NCI-H2029 treated with DMSO at 0.1 percent for 48 hours (cell line): ENCODE measurements around the gene ATG16L2.
"Not testable (repeated sequence)": the region's sequence is repeated elsewhere in the genome, so short reads cannot be mapped to it uniquely, and the experiment has no call there.

Source experiments
- DNase-seq: peaks from one replicate; lab custom pipeline; 2025; lab: John Stamatoyannopoulos, UW

The ATG16L2 gene

DNA sequence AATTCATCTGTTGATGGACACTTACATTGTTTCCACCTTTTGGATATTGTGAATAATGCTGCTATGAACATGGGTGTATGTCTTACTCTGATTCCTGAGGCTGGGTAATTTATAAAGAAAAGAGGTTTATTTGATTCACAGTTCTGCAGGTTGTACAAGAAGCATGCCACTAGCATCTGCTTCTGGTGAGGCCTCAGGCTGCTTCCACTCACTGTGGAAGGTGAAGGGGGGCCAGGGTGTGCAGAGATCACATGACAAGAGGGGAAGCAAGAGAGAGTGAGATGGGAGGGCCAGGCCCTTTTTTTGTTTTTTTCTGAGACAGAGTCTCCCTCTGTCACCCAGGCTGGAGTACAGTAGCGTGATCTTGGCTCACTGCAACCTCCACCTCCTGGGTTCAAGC is 7.8 kb upstream of the ATG16L2 start:
- DNase-seq: not testable (repeated sequence)

DNA sequence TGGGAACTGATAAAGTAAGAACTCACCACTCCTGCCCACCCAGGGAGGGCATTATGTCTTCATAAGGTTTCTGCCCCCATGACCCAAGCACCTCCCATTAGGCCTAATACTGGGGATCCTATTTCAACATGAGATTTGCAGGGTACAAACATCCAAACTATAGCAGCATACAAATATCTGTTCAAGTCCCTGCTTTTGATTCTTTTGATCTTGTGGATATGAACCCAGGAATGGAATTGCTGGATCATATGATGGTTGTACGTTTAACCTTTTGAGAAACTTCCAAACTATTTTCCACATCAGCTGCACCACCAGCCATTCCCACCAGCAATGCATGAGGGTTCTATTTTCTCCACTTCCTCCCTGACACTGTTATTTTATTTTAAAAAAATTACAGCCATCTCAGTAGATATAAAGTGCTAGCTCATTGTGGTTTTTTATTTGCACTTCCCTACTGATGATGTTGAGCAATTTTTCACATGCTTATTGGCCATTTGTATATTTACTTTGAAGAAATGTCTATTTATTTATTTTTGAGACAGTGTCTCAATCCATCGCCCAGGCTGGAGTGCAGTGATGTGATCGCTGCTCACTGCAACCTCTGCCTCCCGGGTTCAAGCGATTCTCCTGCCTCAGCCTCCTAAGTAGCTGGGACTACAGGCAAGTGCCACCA is 7.1 kb upstream of the ATG16L2 start:
- no peak for DNase-seq

DNA sequence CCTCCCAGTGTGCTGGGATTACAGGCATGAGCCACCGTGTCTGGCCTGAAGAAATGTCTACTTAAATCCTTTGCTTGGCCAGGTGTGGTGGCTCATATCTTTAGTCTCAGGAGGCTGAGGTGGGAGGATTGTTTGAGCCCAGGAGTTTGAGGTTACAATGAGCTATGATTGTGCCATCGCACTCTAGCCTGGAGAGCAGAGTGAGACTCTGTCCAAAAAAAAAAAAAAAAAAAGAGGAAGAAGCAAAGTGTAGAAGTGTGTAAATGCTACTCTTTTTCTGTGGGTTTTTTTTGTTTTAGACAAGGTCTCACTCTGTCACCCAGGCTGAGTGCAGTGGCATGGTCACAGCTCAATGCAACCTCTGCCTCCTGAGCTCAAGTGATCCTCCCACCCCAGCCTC is 6.4 kb upstream of the ATG16L2 start:
- no peak for DNase-seq

DNA sequence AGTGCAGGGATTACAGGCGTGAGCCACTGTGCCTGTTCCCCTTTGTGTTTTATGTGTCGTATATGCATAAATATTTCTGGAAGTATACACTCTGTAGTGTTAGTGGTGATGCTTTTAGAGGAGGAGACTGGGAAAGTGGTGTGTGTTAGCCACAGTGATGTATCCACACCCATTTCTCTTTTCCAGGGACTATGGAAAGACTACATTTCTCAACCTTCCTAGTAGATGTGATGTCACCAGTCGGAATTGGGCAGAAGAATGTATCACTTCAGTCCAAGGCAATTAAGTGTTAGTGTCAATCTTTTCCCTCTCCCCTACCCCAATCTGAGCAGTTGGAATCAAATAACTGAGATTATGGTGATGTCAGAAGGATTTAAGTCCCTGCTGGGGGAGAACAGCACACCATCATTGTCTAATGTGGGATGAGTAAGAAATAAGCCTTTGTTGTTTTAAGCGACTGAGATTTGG is 5.8 kb upstream of the ATG16L2 start:
- no peak for DNase-seq

DNA sequence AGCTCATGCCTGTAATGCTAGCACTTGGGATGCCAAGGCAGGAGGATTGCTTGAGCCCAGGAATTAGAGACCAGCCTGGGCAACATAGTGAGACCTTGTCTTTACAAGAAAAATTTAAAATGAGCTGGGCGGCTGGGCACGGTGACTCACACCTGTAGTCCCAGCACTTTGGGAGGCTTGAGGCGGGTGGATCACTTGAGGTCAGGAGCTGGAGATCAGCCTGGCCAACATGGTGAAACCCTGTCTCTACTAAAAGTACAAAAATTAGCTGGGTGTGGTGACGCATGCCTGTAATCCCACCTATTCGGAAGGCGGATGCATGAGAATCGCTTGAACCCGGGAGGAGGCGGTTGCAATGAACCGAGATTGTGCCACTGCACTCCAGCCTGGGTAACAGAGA is 2.5 kb upstream of the ATG16L2 start:
- DNase-seq: not testable (repeated sequence)

DNA sequence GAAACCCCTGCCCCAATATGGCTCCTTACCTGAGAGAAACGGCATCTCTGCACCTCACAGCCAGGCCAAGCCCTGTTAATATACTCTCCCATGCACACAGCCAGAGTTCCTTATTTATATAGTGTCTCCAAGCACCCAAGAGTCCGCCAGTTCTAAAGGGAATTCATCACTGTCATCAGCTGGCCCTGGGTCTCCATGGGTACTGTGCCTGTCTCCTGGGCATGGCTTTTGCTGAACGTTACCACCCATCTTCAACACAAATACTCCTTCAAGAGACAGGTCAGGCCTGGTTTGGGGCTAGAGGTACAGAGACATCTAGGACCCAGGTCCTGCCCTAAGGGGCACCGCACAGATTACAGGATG is 1.6 kb upstream of the ATG16L2 start:
- peak; percentile 31 for DNase-seq

DNA sequence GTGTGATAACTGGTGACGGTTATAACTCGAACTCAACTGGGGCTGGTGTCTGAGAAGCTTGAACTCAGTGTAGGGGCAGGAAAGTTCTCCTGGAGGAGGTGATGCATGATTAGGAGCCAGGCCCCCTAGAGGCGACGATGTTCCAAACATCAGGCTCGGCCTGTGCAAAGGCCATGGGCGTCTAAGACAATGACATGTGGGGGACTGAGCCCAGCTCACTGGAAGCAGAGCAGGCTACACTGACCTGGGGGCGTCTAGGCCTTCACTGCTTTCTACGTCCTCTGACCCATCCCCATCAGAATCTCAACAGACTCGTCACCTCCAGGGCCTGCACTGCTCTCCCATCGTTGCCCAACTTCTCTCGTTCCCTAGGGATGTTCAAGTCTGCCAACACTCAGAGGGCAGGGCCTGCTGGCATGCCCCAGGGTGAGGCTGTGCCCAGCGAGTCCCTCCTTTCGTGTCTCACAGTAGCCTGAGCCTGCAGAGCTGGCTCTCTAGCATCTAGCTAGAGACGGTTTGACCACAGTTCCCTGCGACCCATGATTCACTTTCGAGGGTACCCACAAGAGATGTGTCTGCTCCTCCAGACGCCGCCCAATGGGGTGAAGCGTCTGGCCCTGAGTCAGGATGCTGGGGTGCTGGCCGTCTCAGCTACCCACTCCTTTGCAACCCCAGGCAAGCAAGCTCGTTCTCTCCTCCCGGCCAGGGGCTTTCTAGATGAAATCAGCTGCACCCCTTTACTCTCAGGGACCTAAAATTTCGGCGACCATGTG is 1.1 kb upstream of the ATG16L2 start:
- DNase-seq: no peak

DNA sequence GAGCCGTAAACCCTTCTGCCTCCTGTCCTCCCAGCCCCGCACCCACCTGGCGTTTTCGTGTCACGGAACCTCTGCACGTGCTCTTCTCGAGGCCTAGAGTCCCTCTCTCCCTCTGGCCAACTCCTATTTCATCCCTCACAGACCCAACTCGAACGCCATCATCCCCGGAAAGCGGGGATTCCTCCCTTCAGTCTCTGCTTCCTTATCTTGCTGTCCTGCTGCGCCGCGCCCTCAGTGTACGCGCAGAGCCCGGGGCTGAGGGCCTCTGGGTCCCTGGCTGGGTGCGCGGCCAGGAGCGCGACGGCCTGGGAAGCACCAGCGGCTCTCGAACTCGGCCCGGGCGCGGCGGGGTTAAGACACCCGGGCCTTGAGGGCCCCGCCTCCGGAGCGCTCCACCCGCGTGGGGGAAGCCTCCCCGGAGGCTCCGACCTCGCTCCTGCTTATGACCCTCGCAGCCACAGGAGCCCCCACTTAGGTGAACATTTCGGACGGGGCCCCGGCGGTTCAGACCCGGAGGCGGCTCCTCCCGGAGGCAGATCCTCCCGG is 398 bp upstream of the ATG16L2 start:
- peak; percentile 49 for DNase-seq

DNA sequence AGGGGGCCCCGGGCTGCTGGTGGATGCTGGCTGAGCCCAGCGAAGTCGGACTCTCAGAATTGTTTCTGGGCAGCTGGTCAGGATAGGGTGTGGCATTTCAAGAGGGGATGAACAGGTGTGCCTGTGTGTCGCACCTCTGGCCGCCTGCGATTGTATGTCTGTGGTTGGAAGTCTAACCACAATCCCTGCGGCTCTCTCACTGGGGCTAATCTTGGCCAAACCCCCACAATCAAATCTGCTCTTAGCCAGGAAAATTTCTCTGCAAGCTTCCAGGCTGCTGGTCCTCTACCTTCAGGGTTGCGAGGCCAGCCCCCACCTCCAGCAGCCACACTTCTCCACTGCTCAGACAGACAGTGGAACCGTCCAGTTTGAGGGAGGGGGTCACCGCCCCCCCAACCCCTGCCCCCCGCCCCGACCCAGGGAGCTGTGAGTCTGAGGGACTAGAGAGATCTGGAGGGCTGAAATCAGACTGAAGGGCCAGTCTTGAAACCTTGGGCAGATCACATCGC is 953 bp downstream of the ATG16L2 start:
- DNase-seq: peak; percentile 22

DNA sequence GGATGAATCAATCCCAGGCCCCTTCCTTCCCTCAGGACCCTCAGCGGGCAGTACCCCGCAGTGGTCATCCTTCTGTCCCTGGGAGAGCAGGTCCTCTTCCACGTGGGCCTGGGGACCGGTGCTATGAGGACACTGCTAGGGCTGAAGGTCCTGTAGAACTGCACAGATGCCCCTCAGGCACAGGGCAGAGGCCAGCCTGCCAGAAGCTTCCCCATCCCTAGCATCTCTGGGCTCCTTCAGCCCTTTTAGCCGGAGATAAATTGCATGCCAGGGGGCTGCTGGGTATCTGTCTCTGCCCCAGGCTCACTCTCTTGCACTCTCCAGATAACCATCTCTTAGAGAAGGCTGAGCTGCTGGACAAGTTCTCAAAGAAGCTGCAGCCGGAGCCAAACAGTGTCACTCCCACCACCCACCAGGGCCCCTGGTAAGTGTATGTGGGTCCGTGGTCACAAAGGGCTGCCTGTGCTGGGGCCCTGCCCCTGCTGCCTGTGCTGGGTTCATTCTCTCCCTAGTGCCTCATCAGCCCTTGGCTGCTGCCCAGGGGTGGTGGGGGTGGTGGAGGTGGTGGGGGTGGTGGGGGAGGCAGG is 2.3 kb downstream of the ATG16L2 start:
- no peak for DNase-seq

DNA sequence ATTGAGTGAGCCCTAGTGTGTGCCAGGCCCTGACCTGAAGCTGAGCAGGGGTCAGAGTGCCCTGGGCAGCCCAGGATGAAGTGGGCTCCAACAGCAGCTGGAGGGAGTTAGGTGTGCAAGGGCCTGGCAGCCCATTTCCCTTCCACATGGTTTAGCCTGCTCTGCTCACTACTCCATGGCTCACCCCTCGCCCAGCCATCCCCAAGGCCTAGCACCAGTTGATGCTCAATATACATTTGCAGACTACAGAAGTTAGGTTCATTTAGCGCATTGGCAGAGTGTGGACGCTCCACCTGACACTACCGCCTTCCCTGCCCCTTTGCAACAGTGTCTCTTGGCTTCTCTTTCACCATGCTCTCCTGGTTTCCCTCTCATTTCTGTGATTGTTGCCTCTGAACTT is 3.8 kb downstream of the ATG16L2 start:
- no peak for DNase-seq

DNA sequence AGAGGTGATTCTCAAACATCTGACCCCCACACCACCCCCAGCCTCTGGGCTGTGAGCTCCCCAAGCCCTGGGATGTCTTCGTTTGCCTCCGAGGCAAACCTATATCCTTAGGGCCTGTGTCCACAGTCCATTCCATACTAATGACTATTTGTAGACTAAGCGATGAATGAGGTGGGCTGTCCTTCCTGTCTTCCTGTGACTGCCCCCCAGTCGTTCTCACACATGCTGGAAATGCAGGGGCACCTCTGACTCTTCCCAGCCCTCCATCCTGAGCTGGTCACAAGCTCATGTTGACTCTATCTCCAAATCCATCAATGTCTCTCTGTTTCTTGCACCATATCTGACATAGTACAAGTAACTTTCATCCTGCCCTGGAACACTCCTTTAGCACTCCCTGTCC is 4.8 kb downstream of the ATG16L2 start:
- no peak for DNase-seq

DNA sequence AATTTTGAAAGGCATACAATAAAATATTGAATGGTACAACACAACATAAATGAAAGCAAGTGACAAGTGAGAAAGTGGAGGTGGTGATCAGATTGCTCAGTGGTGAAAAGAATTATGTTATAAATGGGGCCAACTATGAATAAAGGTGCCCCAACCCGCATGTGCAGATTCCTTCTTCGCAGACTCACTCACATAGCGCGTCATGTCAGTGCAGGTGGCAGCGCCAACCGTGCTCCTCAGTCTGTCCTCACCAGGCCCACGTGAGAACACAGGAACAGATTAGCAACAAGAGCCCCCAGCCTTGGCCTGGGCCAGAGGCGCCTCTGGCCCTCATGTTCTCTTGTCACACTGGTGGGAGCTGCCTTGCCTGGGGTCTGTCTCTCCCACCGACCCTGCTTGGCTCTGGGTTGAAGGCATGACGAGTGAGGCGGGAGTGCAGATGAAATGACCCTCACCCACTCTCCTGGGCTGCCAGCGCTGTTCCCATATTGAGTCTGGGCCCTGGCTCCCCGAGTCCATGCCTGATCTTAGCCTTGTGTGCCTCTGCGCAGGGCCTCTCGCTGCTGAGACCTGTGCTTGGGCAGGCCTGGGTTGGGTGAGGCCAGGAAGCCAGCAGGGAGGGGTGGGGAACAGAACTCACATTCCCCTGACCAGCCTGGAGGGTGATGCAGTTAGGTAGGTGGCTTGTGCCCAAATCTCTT is 6.4 kb downstream of the ATG16L2 start:
- no peak for DNase-seq

DNA sequence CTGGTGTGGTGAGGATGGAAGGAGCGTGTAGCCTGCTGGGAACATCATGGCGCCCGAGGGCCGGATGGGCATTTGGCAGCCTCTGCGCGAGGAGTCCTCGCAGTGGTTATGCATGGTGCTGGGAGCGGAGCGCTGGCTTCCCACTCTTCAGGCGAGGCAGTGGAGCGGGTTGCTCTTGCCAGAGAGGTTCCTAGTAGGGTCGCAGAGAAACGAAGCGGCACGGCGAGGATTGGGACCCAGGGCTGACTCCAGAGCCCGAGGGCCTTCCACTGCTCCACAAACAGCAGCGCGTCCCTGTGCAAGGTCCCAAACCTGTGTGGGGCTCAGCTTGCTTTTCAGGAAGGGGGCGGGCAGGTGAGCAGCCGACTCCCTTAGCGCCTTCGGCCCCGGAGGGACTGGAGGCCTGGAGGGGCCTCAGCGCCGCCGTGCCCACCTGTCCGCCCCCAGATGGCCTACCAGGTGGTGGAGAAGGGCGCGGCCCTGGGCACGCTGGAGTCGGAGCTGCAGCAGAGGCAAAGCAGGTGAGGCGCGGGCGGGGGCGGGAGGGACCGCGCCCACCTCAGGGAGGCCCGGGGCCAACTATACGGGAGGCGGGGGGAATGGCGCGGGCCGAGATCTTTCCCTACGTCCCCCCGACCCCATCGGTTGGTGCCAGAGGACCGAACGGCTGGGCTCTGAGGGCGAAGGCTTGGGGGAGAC is 7.2 kb downstream of the ATG16L2 start:
- DNase-seq: no peak

DNA sequence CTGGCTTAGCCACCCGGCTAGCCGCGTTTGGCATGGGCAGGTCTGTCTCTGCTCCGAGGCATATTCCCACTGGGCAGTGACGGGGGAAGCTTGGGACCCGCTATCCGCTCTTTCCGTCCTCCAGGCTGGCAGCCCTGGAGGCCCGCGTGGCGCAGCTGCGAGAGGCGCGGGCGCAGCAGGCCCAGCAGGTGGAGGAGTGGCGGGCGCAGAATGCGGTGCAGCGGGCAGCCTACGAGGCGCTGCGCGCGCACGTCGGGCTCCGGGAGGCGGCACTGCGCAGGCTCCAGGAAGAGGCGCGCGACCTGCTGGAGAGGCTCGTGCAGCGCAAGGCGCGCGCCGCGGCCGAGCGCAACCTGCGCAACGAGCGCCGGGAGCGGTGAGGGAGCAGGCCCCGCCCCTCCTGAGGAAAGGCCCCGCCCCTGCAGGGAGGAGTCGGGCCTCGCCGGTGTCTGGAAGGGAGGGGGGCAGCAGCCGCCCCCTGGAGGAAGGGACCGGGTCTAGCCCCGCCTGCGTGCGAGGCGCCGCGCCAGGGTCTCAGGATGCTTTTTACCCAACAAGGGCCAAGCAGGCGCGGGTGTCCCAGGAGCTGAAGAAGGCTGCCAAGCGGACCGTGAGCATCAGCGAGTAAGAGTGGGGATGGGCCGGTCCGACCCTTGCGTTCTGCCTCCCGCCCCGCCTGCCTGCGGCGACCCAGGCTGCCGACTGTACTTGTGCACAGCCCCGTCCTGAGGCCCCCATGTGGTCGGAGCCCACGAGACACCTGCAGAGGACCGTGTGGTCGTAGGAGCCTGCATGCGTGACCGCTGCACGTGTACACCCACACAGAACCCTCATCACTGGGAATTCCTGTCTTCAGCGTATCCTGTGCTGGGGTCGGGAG is 7.9 kb downstream of the ATG16L2 start:
- peak; percentile 55 for DNase-seq

DNA sequence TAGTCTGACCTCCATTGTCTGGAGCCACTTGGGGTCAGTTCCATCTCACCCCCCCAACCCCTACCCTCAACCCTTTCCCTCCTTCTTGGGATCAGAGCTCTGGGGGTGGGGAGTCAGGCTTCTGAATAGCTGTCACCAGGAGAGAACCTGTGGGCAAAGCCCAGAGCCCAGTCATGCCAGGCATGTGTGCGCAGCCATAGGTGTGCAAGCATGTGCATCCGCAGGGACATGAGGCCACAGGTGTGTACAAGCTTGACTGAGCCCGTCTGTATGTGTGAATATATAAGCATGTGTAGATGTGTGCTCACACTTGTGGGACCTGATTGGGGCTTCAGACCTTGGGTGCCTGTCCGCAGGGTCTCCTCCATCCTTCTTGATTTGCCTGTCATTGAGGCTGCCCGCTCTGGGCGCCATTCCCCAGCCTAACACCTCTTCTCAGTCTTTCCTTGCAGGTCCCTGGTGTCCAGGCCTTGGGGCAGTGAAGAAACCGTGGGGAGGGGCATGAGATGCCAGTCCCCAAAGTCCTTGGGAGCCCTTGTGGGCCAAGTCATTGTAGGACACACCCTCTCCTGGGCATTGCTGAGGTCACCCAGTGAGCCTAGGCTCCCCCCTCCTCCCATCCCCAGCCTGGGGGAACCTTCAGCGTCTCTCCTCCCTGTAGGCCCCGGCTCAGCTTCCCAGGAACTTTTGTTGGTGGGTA is 9.0 kb downstream of the ATG16L2 start:
- DNase-seq: no peak

DNA sequence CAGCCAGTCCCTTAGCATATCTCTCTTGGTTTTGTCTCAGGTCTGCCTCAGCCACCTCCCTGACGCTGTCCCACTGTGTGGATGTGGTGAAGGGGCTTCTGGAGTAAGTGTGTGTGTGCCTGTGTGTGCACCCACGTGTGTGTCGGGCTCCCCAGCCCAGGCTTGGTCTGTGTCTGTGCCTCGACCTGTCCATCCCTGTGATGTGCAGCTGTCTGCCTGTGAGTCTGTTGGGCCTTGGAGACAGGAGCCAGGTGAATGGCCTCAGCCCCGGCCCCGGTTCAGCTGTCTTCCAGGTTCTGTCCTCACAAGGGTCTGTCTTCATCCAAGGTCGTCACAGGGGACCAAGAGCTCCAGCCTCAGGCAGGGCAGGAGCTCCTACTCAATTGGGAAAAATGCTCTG is 9.8 kb downstream of the ATG16L2 start:
- DNase-seq: no peak

DNA sequence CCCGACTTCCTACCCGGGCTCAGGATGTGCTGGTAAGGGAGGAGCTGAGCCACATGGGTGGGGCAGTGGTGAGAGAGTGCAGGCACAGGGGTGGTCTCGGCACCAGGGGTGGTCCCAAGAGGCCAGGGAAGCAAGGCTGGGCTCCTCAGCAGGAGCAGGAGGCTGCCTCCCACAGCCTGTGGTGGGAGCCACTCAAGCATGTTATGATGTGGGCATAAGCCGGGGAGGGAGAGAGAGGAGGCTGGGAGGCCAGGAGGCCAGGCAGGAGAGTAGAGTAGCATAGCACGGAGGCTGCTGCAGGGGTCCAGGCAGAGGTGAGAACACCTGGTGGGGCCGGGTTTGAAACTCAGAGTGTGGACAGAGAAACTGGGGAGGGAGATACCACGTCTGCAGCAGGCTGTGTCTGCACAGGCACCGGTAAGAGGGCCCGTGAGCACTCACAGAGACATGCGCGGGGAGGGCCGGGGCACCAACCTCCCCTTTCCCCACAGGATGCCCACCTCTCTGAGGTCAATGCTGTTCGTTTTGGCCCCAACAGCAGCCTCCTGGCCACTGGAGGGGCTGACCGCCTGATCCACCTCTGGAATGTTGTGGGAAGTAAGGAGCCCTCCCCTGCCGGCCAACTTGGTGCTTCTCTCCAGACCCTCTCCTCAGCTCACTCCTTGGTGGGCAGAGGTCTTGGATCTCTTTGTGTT is 10.7 kb downstream of the ATG16L2 start:
- DNase-seq: no peak

DNA sequence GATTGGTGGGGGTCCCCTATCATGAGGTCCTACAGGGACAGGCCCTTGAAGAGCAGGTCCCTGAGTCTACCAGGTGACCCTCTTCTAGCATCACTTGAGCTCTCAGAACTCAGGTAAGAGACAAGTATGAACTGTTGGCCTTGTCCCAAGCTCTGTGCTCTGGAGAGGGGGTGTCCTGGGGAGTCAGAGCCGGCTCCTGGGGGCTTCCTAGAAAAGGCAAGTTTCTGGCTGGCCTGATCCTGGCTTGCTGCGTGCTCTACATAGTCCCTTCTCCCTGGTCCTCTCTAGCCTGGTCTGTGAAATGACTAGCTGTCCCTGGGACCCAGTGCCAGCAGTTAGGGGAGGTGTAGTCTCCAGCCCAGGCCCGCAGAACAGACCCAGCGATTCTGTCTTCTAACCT is 11.4 kb downstream of the ATG16L2 start:
- DNase-seq: no peak
